ENCODE results near the gene SPSB1.

The SPSB1 gene

DNA sequence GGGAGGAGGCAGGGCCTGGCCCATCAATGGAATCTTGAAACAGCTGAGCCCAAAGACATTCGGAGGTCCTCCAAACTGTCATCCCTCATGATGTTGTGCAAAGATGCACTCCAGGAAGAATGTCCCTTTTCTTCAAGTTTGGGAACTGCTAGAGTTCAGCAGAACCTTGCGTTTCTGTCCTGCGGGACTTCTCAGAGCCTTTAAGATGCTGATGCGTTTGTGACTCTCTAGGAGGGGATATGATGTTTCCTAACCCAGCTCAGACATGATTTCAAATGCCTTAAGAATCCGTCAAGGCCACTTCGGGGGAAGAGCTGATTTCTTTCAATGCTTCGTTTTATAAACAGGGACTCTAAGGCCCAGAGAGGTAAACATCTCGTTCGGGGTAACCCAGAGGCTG is 35.5 kb downstream of the SPSB1 start:
- DNase-seq (no peak), ATAC-seq (no peak)
- no peaks in the 10 kb centered on the region for H3K9me3 Mint-ChIP-seq
- no peak overlapping the region for H3K4me3 Mint-ChIP-seq
- no peaks in the 10 kb centered on the region for H3K27me3 Mint-ChIP-seq
- H3K4me1 Mint-ChIP-seq = peaks cover 13% of the 10 kb centered on the region
- no peak overlapping the region for H3K27ac Mint-ChIP-seq

DNA sequence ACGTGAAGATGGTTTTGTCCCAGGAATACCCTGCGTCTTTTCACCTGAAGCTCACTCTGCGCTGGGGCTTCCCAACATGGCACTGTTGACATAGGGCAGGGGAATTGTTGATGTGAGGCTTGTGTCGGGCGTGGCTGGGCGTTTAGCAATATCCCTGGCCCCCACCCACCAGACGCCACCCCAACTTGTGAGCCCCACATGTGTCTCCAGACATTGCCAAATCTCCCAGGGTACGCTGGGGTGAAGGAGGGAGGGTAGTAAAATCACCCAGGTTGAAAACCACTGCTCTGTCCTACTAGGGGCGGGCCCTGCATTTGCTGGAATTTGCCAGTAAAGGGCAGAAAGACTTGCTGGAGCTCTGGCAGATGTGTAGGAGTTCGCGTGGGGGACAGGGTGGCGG is 36.0 kb downstream of the SPSB1 start:
- ATAC-seq (no peak), DNase-seq (no peak)
- Mint-ChIP-seq H3K4me1 (peaks cover 13% of the 10 kb centered on the region), H3K27me3 (no peaks in the 10 kb centered on the region), H3K27ac (peak overlapping the region in 1 of 2 donors; percentile 9), H3K4me3 (no peak overlapping the region), H3K9me3 (no peaks in the 10 kb centered on the region)

DNA sequence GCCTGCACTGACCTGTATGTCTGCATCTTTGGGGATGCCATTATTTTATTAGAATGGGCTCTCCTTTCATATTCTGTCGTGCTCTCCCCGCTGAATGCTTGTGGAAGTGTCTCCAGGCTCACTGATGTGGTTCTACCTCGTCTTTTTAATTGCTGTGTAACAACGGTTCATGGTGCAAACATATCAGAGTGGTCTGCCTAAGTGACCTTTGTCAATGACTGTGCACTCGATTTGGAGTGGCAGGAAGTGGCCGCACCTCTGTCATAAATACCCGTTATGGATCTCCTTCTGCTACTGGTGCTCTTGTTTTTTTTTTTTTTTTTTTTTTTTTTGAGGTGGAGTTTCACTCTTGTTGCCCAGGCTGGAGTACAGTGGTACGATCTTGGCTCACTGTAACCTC is 38.3 kb downstream of the SPSB1 start:
- H3K9me3 Mint-ChIP-seq = no peaks in the 10 kb centered on the region
- DNase-seq = no peak
- peaks cover 13% of the 10 kb centered on the region for H3K4me1 Mint-ChIP-seq
- no peak overlapping the region for H3K4me3 Mint-ChIP-seq
- ATAC-seq = no peak
- no peak overlapping the region for H3K27ac Mint-ChIP-seq
- no peaks in the 10 kb centered on the region for H3K27me3 Mint-ChIP-seq

DNA sequence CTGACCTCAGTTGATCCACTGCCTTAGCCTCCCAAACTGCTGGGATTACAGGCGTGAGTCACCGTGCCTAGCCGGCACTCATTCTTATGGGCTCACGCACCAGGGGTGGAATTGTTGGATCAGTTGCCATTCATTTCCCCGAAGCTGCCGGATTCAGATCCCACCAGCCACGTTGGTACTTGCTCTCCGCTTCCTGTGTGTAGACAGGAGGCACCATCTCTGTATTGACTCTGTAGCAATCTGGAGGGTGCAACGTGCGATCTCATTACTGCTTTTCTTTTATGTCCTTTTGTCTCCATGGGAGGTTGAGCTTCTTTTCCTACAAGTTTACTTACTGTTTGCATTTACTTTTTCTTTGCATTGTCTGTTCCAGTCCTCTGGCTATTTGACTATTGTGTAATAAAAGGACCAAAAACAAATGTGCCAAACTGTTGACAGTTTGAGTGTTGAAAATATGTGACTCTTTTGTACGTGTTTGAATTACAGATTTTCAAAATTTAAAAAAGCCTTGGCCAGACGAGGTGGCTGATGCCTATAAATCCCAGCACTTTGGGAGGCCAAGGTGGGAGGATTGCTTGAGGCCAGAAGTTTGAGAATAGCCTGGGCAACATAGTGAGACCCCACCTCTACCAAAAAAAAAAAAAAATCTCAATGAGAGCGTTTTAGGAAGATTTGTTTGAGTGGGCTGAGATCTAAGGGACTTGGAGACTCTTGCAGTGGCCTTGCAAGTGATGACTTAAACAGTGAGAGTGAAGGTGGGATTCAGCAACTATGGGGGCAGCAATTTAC is 39.1 kb downstream of the SPSB1 start:
- H3K27me3 Mint-ChIP-seq = no peaks in the 10 kb centered on the region
- H3K27ac Mint-ChIP-seq = no peak overlapping the region
- no peak for ATAC-seq
- no peak for DNase-seq
- peaks cover 13% of the 10 kb centered on the region for H3K4me1 Mint-ChIP-seq
- no peaks in the 10 kb centered on the region for H3K9me3 Mint-ChIP-seq
- no peak overlapping the region for H3K4me3 Mint-ChIP-seq

DNA sequence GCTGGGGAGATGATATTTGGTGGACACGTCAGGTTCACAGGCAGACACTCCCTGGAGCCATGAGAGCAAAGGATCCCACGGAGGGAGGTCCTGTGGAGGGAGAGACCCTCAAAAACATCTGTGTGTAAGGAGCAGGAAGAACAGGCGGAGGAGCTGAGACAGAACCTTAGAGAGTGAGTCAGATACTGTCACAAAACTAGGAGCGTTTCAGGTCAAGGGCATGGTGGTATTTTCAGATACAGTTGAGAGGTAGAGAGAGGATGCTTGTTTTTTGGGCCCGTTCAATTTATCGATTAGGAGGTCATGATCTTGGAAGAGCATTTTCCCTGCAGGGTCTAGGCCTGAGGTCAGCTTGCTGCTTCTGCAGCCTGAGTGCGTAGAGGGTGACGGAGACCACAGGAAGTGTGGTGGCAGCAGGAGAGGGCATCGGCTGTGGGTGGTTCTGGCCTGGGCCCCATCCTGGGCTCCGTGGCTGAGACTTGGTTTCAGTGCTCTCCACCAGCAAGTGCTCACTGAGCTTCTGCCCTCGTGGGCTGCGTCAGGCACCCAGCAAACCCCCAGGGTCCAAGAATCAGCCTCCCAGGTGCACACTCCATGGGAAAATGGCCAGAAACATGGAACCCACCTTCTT is 39.9 kb downstream of the SPSB1 start:
- no peak overlapping the region for H3K4me3 Mint-ChIP-seq
- peak overlapping the region in 1 of 2 donors; percentile 2 for H3K27ac Mint-ChIP-seq
- H3K9me3 Mint-ChIP-seq = no peaks in the 10 kb centered on the region
- H3K27me3 Mint-ChIP-seq = no peaks in the 10 kb centered on the region
- H3K4me1 Mint-ChIP-seq = peaks cover 13% of the 10 kb centered on the region
- ATAC-seq (no peak), DNase-seq (no peak)

DNA sequence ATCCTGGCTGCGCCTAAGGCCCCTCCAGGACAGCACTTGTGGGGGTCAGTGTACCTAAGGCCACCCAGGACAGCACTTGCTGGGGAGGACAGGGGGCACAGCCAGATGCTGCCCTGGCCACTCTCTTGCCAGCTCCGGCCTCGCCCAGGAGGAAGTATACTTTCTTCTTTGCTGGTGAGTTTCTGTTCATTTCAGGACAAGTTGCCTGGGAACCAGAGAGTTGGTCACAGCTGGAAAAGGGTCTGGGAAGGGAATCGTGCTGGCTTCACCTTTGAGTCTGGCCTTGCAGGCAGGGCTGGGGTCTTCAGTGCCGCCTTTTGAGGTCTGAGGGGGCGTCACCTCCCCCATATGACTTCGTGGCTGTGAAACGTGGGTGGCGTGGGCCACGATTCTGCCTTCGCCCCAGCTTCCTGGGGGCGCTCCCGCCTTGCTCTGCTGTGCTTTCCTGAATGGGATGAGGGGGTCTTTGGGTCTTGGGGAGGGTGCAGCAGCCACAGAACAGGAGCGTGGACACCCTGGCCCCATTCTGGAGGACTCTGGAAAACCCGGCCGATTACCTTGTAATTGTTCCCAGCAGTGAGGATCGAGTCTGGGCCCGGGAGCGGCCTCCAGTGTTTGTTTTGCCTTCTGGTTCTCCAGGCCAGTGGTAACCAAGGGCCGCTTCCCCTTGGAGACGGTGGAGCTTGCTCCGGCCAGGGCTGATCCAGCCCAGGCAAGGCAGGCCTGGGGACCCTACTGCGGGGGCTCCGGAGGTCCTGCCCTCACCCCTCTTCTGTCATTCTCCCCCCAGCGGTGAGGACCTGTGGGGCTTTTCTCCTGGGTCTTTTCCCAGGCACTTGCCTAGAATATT is 45.9 kb downstream of the SPSB1 start:
- H3K4me3 Mint-ChIP-seq = no peak overlapping the region
- no peaks in the 10 kb centered on the region for H3K4me1 Mint-ChIP-seq
- DNase-seq (no peak), ATAC-seq (no peak)
- no peaks in the 10 kb centered on the region for H3K9me3 Mint-ChIP-seq
- H3K27ac Mint-ChIP-seq = no peak overlapping the region
- H3K27me3 Mint-ChIP-seq = no peaks in the 10 kb centered on the region

DNA sequence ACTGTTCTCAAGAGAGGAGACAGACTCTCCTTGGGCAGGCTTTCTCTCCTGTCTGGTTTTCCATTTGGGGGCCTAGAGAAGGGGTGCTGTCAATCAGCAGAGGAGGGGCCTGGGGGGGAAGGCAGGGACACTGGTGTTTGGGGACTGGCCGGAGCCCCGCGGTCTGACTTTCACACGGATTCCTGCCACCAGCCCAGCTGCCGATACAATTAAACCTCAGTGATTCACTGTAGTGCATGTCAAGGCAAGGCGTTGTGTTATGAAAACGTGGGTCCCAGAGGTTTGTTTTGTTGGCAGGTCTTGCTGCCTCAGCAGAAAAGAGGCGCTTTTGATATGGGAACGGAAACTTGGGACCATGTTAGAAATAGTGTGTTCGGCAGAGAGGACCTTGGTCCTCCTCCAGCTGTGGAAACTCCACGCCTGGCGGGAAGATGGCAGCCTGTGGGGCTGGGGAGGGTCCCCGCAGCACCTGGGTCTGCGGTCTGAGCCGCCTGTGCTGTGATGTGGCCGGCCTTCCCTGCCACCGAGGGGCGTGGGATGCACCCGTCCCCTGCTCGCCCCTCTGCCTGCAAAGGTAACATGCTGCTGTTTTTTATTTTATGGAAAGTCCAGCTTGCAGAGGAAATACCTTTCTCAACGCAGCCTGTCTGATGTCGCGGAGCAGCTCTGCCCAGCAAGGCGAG is 47.6 kb downstream of the SPSB1 start:
- ATAC-seq = no peak
- H3K27me3 Mint-ChIP-seq = no peaks in the 10 kb centered on the region
- H3K9me3 Mint-ChIP-seq = no peaks in the 10 kb centered on the region
- H3K4me3 Mint-ChIP-seq = no peak overlapping the region
- H3K4me1 Mint-ChIP-seq = no peaks in the 10 kb centered on the region
- no peak overlapping the region for H3K27ac Mint-ChIP-seq
- DNase-seq = no peak

DNA sequence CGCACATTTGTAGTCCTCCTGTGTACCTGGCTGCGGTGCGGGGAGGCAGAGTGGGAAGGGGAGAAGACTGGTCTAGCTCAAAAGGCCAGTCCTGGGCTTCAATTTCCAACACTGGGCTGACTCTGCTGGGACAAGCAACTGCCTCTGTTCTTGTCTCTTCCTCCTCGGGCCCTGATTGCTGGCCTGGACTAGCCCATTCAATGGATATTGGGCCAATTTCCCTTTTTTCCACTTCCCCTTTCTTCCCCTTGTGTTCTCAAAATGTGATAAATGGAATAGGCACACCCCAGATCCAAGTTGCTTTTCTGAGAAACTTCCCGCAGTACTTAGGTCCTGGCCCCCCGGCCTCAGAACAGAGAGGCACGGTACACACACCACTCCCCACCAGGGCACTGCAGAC is 48.2 kb downstream of the SPSB1 start:
- Mint-ChIP-seq H3K27me3 (no peaks in the 10 kb centered on the region), H3K4me1 (no peaks in the 10 kb centered on the region), H3K9me3 (no peaks in the 10 kb centered on the region), H3K27ac (no peak overlapping the region), H3K4me3 (no peak overlapping the region)
- DNase-seq (no peak), ATAC-seq (no peak)

DNA sequence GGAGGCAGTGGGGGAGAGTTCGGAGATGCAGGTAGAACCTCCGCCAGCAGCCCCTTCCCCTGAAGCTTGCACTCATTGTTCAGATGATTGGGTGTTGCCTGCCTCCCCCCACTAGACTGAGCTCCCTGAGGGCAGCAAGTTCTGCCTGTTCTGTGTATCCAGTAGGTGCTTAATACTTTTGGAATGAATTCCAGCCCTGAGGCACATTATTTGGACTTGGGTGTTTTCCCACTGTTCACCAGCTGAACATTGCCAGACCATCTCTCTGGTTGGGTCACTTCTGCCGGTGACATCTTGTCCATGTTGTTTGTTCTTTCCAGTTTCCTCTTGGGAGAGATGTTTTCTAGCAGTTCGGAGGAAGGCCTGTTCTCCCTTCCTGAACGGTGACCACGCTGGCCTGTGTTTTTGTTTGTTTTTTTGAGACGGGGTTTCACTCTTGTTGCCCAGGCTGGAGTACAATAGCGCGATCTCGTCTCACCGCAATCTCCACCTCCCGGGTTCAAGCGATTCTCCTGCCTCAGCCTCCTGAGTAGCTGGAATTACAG is 48.7 kb downstream of the SPSB1 start:
- no peak for ATAC-seq
- no peak for DNase-seq
- no peaks in the 10 kb centered on the region for H3K27me3 Mint-ChIP-seq
- no peaks in the 10 kb centered on the region for H3K4me1 Mint-ChIP-seq
- no peak overlapping the region for H3K4me3 Mint-ChIP-seq
- no peak overlapping the region for H3K27ac Mint-ChIP-seq
- no peaks in the 10 kb centered on the region for H3K9me3 Mint-ChIP-seq

DNA sequence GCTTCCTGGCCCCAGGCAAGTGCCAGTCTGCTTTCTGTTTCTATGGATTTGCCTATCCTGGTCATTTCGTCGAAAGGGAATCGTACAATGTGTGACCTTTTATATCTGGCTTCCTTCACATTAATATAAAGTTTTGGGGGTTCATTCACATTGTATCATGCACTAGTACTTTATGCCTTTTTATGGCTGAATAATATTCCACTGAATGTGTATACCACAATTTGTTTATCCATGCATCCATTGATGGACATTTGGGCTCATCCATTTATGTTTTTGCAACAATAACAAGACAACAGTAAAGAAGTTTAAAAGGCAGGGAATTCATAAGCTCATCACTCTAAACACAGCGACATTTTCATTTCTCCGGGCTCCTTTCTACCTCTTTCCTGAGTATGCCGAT is 50.6 kb downstream of the SPSB1 start:
- ATAC-seq = no peak
- H3K4me3 Mint-ChIP-seq = no peak overlapping the region
- no peaks in the 10 kb centered on the region for H3K4me1 Mint-ChIP-seq
- no peak for DNase-seq
- no peaks in the 10 kb centered on the region for H3K9me3 Mint-ChIP-seq
- no peak overlapping the region for H3K27ac Mint-ChIP-seq
- H3K27me3 Mint-ChIP-seq = no peaks in the 10 kb centered on the region

DNA sequence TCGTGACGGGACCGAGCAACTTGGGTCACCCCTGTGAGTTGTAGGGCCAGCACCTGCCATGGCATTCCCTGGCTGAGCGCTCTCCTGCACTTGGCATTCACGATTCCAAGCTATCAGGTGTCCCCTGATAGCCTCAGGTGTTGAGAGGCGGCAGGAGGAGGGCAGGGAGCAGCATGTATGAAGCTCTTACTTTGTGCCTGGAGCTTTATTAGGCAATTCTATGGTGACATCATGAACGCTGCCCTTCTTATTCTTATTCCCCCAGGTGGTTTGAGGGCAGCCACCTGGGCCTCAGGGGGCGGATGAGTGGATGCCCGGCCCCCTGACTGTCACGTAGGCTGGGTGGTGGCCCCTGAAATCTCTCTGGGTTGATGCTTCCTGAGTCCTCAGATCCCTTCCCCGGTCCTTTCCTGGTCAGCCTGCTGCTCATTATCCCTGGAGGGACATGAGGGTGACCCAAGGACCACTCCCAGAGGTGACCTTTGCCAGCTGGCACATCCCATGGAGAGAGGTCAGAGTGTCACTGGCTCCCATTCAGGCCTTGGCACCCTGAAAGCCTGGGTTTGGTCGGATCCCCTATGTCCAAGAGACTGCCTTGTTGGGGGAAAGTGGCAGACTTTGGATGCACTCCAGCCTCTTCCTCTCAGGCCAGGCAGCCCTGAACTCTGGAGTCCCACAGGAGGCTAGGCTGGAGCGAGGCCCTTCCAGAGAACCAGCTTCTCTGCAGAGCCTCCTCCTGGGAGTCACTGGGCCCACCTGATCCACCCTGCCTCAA is 51.9 kb downstream of the SPSB1 start:
- Mint-ChIP-seq H3K4me1 (no peaks in the 10 kb centered on the region), H3K9me3 (no peaks in the 10 kb centered on the region), H3K27me3 (no peaks in the 10 kb centered on the region), H3K4me3 (no peak overlapping the region), H3K27ac (peak overlapping the region in 1 of 2 donors; percentile 20)
- no peak for DNase-seq
- ATAC-seq = no peak

DNA sequence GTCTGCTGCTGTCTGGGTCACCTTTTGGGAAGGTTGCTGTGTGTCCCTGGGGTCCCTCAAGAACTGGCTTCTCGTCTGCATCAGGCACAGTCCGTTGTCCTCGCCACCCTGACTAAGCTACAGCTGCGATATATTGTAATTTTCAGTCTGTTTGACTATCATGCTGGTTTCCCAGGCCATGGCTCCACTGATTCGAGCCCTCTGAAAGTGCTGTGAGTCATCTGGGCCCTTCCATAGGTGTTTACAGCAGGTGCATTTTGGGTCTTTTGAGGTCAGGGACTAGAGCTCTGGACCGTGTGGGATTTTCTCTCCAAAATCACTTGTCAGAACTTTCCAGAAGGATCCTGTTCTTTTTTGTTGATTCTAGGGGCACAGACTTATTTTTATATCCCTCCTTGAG is 52.8 kb downstream of the SPSB1 start:
- H3K4me1 Mint-ChIP-seq = no peaks in the 10 kb centered on the region
- no peak for DNase-seq
- H3K9me3 Mint-ChIP-seq = no peaks in the 10 kb centered on the region
- ATAC-seq = no peak
- H3K27me3 Mint-ChIP-seq = no peaks in the 10 kb centered on the region
- H3K4me3 Mint-ChIP-seq = no peak overlapping the region
- H3K27ac Mint-ChIP-seq = no peak overlapping the region

DNA sequence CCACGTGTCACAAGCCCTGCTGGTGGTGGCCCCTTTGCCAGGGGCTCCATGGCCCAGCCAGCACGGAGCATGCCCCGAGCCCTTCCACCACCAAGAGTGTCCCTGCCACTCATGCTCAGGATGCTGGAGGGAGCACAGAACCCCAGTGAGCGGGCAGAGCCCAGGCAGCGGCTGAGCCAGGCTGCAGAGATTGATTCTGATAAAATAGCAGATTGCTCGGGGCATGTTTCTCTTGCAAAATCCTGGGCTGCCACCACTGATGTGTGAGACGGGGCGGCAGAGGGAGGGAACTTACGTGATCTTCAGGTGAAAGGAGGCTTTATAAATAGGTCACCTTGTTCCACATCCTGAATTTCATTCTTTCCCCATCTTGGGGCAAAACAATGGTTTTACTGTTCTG is 53.2 kb downstream of the SPSB1 start:
- no peaks in the 10 kb centered on the region for H3K27me3 Mint-ChIP-seq

DNA sequence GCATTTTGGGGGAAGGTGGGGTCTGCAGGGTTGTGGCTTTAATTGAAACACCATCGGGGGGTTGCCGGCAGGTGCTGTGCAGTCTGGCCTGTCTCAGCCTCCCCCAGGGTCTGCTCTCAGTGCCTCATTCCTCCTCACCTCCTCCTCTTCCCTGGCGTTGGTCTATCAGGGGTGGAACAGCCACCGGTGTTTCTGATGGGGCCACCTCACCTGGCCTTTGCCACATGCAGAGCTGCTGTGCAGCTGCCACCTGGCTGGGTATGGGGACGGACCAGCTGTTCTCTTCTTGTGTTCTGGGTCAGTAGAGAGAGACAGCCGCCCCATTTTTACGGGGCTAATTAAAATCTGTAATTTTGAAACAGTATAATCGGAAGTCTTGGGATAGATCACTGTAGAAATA is 53.9 kb downstream of the SPSB1 start:
- no peak overlapping the region for H3K4me3 Mint-ChIP-seq
- H3K27ac Mint-ChIP-seq = no peak overlapping the region
- DNase-seq (no peak), ATAC-seq (no peak)
- H3K27me3 Mint-ChIP-seq = no peaks in the 10 kb centered on the region
- H3K4me1 Mint-ChIP-seq = no peaks in the 10 kb centered on the region
- no peaks in the 10 kb centered on the region for H3K9me3 Mint-ChIP-seq

More for the DNA sequence above, 53.2 kb downstream of the SPSB1 start:
- ATAC-seq = no peak
- no peak for DNase-seq
- no peaks in the 10 kb centered on the region for H3K9me3 Mint-ChIP-seq
- H3K4me1 Mint-ChIP-seq = no peaks in the 10 kb centered on the region
- H3K4me3 Mint-ChIP-seq = no peak overlapping the region
- no peak overlapping the region for H3K27ac Mint-ChIP-seq

Measured in stimulated activated naive CD8-positive, alpha-beta T cell treated with anti-CD3 and anti-CD28 coated beads, Interleukin-15, amount 100 ng/mL, for 72 hours (primary cell).